ENCODE measurements around the gene NTM. TPM values are rescaled to one million over a fixed set of nuclear protein-coding genes. Genes with fewer than 3 reads are reported as not detected.

NTM gene
- polyA plus RNA-seq, 1 donor (not counting 4 experiments of a cell fraction or from before 2014, with no cell fraction given), result 47.9 TPM

- Histone ChIP-seq H3K4me3 (ENCODE audit: control insufficient read depth in 2 of 3, extremely low read depth in 1 of 3, insufficient read depth in 2 of 3, low read depth in 1 of 3, low read length in 3 of 3) (no peak overlapping the region), H3K9me1 (ENCODE audit: control insufficient read depth, extremely low read depth, insufficient read depth, low read length) (no peaks in the 10 kb centered on the region), H3K79me2 (ENCODE audit: control insufficient read depth, insufficient read depth, low read length) (no peaks in the 10 kb centered on the region), H4K20me1 (ENCODE audit: control insufficient read depth, extremely low read depth, insufficient read depth, low read length) (no peaks in the 10 kb centered on the region), H2AFZ (ENCODE audit: control insufficient read depth, low read length) (no peak overlapping the region), H3K9ac (ENCODE audit: control insufficient read depth, extremely low read depth, insufficient read depth, low read length) (no peak overlapping the region), H3K4me1 (ENCODE audit: control insufficient read depth, extremely low read depth, insufficient read depth, low read length) (no peaks in the 10 kb centered on the region), H3K27ac (ENCODE audit: control insufficient read depth, insufficient read depth, low read length) (no peak overlapping the region), H3K27me3 (ENCODE audit: control insufficient read depth, extremely low read depth, insufficient read depth, low read length) (no peaks in the 10 kb centered on the region), H3K36me3 (ENCODE audit: control insufficient read depth in 2 of 2, extremely low read depth in 1 of 2, insufficient read depth in 2 of 2, low read length in 2 of 2) (no peaks in the 10 kb centered on the region), H3K9me3 (ENCODE audit: control insufficient read depth, low read depth, low read length) (no peaks in the 10 kb centered on the region), H3K4me2 (ENCODE audit: control insufficient read depth, extremely low read depth, insufficient read depth, low read depth, low read length) (no peak overlapping the region)
- dilution Hi-C loops (cut with MboI; ENCODE audit: extremely low pct_ligation_motif_present, low sequenced_read_pairs), result no loop called here
- DNase-seq (ENCODE audit: low read depth, low spot score), result no peak
- FAIRE-seq, result no peak
- no peak for TF ChIP-seq EZH2 (IDR thresholded peaks at IDR 0.05; ENCODE audit: low read length)
- no peak for TF ChIP-seq CTCF (optimal IDR thresholded peaks at IDR 0.05 in 1 of 3, IDR thresholded peaks at IDR 0.05 in 1 of 3, conservative IDR thresholded peaks at IDR 0.05 in 1 of 3; ENCODE audit: extremely low read depth in 1 of 3, insufficient read depth in 2 of 3, low read length in 3 of 3)
Measured at GRCh38 chr11:131409345-131409744, 38.9 kb downstream of the NTM start.

- Histone ChIP-seq H4K20me1 (ENCODE audit: control insufficient read depth, extremely low read depth, insufficient read depth, low read length) (no peaks in the 10 kb centered on the region), H3K27ac (ENCODE audit: control insufficient read depth, insufficient read depth, low read length) (no peak overlapping the region), H3K27me3 (ENCODE audit: control insufficient read depth, extremely low read depth, insufficient read depth, low read length) (no peaks in the 10 kb centered on the region), H3K9ac (ENCODE audit: control insufficient read depth, extremely low read depth, insufficient read depth, low read length) (no peak overlapping the region), H3K4me3 (ENCODE audit: control insufficient read depth in 2 of 3, extremely low read depth in 1 of 3, insufficient read depth in 2 of 3, low read depth in 1 of 3, low read length in 3 of 3) (no peak overlapping the region), H3K4me1 (ENCODE audit: control insufficient read depth, extremely low read depth, insufficient read depth, low read length) (no peaks in the 10 kb centered on the region), H2AFZ (ENCODE audit: control insufficient read depth, low read length) (no peak overlapping the region), H3K4me2 (ENCODE audit: control insufficient read depth, extremely low read depth, insufficient read depth, low read depth, low read length) (no peak overlapping the region), H3K9me3 (ENCODE audit: control insufficient read depth, low read depth, low read length) (no peaks in the 10 kb centered on the region), H3K9me1 (ENCODE audit: control insufficient read depth, extremely low read depth, insufficient read depth, low read length) (no peaks in the 10 kb centered on the region), H3K79me2 (ENCODE audit: control insufficient read depth, insufficient read depth, low read length) (no peaks in the 10 kb centered on the region), H3K36me3 (ENCODE audit: control insufficient read depth in 2 of 2, extremely low read depth in 1 of 2, insufficient read depth in 2 of 2, low read length in 2 of 2) (no peaks in the 10 kb centered on the region)
- dilution Hi-C loops (cut with MboI; ENCODE audit: extremely low pct_ligation_motif_present, low sequenced_read_pairs), result no loop called here
- DNase-seq (ENCODE audit: low read depth, low spot score) (no peak), FAIRE-seq (no peak)
- TF ChIP-seq EZH2 (IDR thresholded peaks at IDR 0.05; ENCODE audit: low read length), result no peak
- TF ChIP-seq CTCF (optimal IDR thresholded peaks at IDR 0.05 in 1 of 3, IDR thresholded peaks at IDR 0.05 in 1 of 3, conservative IDR thresholded peaks at IDR 0.05 in 1 of 3; ENCODE audit: extremely low read depth in 1 of 3, insufficient read depth in 2 of 3, low read length in 3 of 3), result no peak
Measured at GRCh38 chr11:131411636-131412035, 41.2 kb downstream of the NTM start.
